GM18951 (cell line): ENCODE data around the gene PDLIM5.
"Not testable (repeated sequence)": the region's sequence is repeated elsewhere in the genome, so short reads cannot be mapped to it uniquely, and the experiment has no call there.

Experiments used
- POLR2A ChIP-seq: IDR thresholded peaks from 4 replicates; pipeline ENCODE4 v1.6.1; 2011; ENCODE audit warnings: mild to moderate bottlenecking; ENCODE audit not compliant: insufficient read length, insufficient read depth; ENCODE audit errors: extremely low read depth
- in situ Hi-C: fragments of 300-500 bp; cut with MboI; formaldehyde crosslinking; loops from one replicate; pipeline ENCODE4 v1.12.0; 2022; ENCODE audit warnings: low sequenced_read_pairs, mixed read lengths, inconsistent platforms; ENCODE audit not compliant: unreplicated experiment

Gene PDLIM5

GRCh38 chr4:94459462-94460161 lies 7.9 kb downstream of the PDLIM5 start:
- in situ Hi-C loops = no loop called here
- TF ChIP-seq POLR2A = no peak

GRCh38 chr4:94461506-94461905 lies 9.8 kb downstream of the PDLIM5 start:
- in situ Hi-C loops = no loop called here
- no peak for TF ChIP-seq POLR2A

- TF ChIP-seq POLR2A = no peak
- in situ Hi-C loops = no loop called here
These were observed 10.8 kb downstream of the PDLIM5 start for GRCh38 chr4:94462572-94462971.

GRCh38 chr4:94463771-94464170 lies 12.0 kb downstream of the PDLIM5 start:
- no peak for TF ChIP-seq POLR2A
- in situ Hi-C loops = no loop called here

- in situ Hi-C loops = no loop called here
These were observed 14.6 kb downstream of the PDLIM5 start for GRCh38 chr4:94466371-94466770.

GRCh38 chr4:94466923-94467322 lies 15.2 kb downstream of the PDLIM5 start:
- TF ChIP-seq POLR2A = no peak
- in situ Hi-C loops = no loop called here

More at GRCh38 chr4:94466371-94466770, 14.6 kb downstream of the PDLIM5 start:
- TF ChIP-seq POLR2A = no peak

- in situ Hi-C loops = no loop called here
These were observed 16.5 kb downstream of the PDLIM5 start for GRCh38 chr4:94468093-94468769.

GRCh38 chr4:94469221-94469784 lies 17.6 kb downstream of the PDLIM5 start:
- TF ChIP-seq POLR2A = no peak
- in situ Hi-C loops = no loop called here

More at GRCh38 chr4:94468093-94468769, 16.5 kb downstream of the PDLIM5 start:
- TF ChIP-seq POLR2A = no peak

- in situ Hi-C loops = no loop called here
- no peak for TF ChIP-seq POLR2A
These were observed 18.4 kb downstream of the PDLIM5 start for GRCh38 chr4:94470132-94470531.

- in situ Hi-C loops = not testable (repeated sequence)
These were observed 19.0 kb downstream of the PDLIM5 start for GRCh38 chr4:94470782-94471181.

- no peak for TF ChIP-seq POLR2A
- in situ Hi-C loops = no loop called here
These were observed 20.5 kb downstream of the PDLIM5 start for GRCh38 chr4:94472056-94472826.

- no peak for TF ChIP-seq POLR2A
- in situ Hi-C loops = no loop called here
These were observed 23.3 kb downstream of the PDLIM5 start for GRCh38 chr4:94475050-94475449.

- TF ChIP-seq POLR2A = no peak
- in situ Hi-C loops = no loop called here
These were observed 24.1 kb downstream of the PDLIM5 start for GRCh38 chr4:94475794-94476193.
